AG09309 (cell line): ENCODE data around the gene TNFRSF4.

Source experiments
- DNase-seq: peaks from one replicate; pipeline ENCODE4 v3.0.0-alpha.2; 2010; ENCODE audit warnings: low read depth
- H3K4me3 ChIP-seq: 2 replicates; pipeline ENCODE4 v1.5.1; 2011; ENCODE audit warnings: mild to moderate bottlenecking, low read depth, low read length, moderate library complexity; ENCODE audit not compliant: control insufficient read depth
- CTCF ChIP-seq: IDR thresholded peaks from 2 replicates; pipeline ENCODE4 v1.5.1; 2011; ENCODE audit warnings: mild to moderate bottlenecking, low read depth, low read length, inconsistent platforms; ENCODE audit not compliant: insufficient read depth, control insufficient read depth; ENCODE audit errors: missing control alignments

Gene TNFRSF4

GRCh38 chr1:1161683-1162079, 52.3 kb downstream of the TNFRSF4 start:
- no peak for TF ChIP-seq CTCF
- no peak for DNase-seq
- no peak overlapping the region for H3K4me3 ChIP-seq
